Body of pancreas (tissue), 4 donors: Measurements from ENCODE around the gene MRC1.

Experiments
- POLR2A ChIP-seq, 3 donors: fragments of 450-650 bp; IDR thresholded peaks; one replicate each; pipeline ENCODE4 v1.6.1; 2016; ENCODE audit warnings: antibody characterized with exemption in 3 of 3, mild to moderate bottlenecking in 2 of 3
- TF ChIP-seq, protein P1 (sequence below), 7 experiments: fragments of 450-650 bp in 4 of 7; fragments of 200-600 bp in 3 of 7; sonication (generic) in 3 of 7; IDR thresholded peaks; one replicate each; pipeline ENCODE4 v1.5.1; 2016 to 2019; ENCODE audit warnings: antibody characterized with exemption in 7 of 7

DNA sequence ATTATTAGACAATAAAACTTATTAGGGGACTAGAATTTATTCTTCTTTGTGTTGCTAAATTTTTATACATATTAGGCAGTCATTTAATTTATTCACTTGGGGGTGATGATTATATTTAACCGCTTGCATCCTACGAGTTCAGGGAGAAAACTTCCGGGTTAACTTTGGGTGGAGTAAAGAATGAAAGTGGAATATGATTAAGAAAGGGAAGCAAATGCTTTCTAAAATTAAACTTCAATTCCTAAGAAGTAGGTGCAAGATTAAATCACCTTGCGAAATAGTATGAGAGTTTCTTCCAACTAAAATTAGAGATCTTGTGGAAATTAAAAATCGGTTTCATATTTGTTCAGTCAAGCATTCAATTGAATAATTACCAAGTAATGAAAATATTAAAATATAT, 33.5 kb downstream of the MRC1 start:
- TF ChIP-seq, protein P1, sequence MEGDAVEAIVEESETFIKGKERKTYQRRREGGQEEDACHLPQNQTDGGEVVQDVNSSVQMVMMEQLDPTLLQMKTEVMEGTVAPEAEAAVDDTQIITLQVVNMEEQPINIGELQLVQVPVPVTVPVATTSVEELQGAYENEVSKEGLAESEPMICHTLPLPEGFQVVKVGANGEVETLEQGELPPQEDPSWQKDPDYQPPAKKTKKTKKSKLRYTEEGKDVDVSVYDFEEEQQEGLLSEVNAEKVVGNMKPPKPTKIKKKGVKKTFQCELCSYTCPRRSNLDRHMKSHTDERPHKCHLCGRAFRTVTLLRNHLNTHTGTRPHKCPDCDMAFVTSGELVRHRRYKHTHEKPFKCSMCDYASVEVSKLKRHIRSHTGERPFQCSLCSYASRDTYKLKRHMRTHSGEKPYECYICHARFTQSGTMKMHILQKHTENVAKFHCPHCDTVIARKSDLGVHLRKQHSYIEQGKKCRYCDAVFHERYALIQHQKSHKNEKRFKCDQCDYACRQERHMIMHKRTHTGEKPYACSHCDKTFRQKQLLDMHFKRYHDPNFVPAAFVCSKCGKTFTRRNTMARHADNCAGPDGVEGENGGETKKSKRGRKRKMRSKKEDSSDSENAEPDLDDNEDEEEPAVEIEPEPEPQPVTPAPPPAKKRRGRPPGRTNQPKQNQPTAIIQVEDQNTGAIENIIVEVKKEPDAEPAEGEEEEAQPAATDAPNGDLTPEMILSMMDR (IDR thresholded peaks at IDR 0.05): no peak
- no peak for TF ChIP-seq POLR2A (IDR thresholded peaks at IDR 0.05)
